BLaER1 treated with 17β-estradiol and CSF1 and Interleukin-3, amounts not matched to agents 10 nM and 100 nM (cell line): ENCODE results near the gene ATXN7L1.

Experiments
- H3K27ac ChIP-seq, 11 experiments: shearing (Covaris generic); formaldehyde crosslinking; 2 replicates each; pipeline ENCODE4 v1.8.1; 2022
- H3K27me3 ChIP-seq, 11 experiments: shearing (Covaris generic); formaldehyde crosslinking; 2 replicates each; pipeline ENCODE4 v1.8.1; 2022
- H3K36me3 ChIP-seq, 11 experiments: shearing (Covaris generic); formaldehyde crosslinking; 2 replicates each; pipeline ENCODE4 v1.8.1; 2022
- H3K4me1 ChIP-seq, 10 experiments: shearing (Covaris generic); formaldehyde crosslinking; 2 replicates each; pipeline ENCODE4 v1.8.1; 2022
- H3K4me2 ChIP-seq, 11 experiments: shearing (Covaris generic); formaldehyde crosslinking; 2 replicates each; pipeline ENCODE4 v1.8.1; 2022
- H3K4me3 ChIP-seq, 10 experiments: shearing (Covaris generic); formaldehyde crosslinking; 2 replicates each; pipeline ENCODE4 v1.8.1; 2022
- H3K9ac ChIP-seq, 11 experiments: shearing (Covaris generic); formaldehyde crosslinking; 2 replicates each; pipeline ENCODE4 v1.8.1; 2022
- H3K9me3 ChIP-seq, 11 experiments: shearing (Covaris generic); formaldehyde crosslinking; replicated peaks in 1 of 11; 2 replicates each; pipeline ENCODE4 v1.8.1; 2022
- H4K20me1 ChIP-seq, 11 experiments: shearing (Covaris generic); formaldehyde crosslinking; 2 replicates each; pipeline ENCODE4 v1.8.1; 2022
- Cebpa-rat ChIP-seq, 11 experiments: shearing (Covaris generic); IDR thresholded peaks; 2 replicates each; pipeline ENCODE4 v1.8.1; 2022

The ATXN7L1 gene

DNA sequence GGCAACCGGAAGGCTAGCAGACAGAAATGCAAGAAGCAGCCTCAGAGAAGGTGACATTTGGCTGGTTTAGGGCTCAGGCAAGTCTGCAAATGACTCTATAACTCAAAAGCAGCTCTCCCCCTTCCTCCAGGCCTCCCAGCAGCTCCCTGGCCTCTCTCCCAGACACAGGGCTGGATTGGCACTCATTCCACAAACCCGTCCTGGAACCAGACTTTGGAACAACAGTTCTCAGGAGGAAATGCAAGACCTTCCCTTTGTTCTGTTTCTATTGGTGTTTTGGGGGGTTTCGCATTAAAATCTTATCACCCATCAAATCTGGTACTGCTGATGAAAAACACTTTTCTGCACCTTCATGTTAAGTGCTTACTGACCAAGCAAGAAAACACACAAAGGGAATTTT is 254.8 kb downstream of the ATXN7L1 start:
- Histone ChIP-seq H3K36me3 (peaks cover 29 to 98% (median 67%) of the 10 kb centered on the region in 11 experiments), H3K4me2 (no peak overlapping the region), H3K4me1 (no peaks in the 10 kb centered on the region), H3K27ac (no peak overlapping the region), H3K9me3 (peaks cover 8 to 13% (median 11%) of the 10 kb centered on the region in 11 experiments), H4K20me1 (peaks cover 0 to 6% (median 0%) of the 10 kb centered on the region in 11 experiments; a peak in 3 of 22 replicates), H3K9ac (no peak overlapping the region), H3K27me3 (no peaks in the 10 kb centered on the region), H3K4me3 (no peak overlapping the region)
- TF ChIP-seq Cebpa-rat (IDR thresholded peaks at IDR 0.05), result no peak

- H3K9me3 ChIP-seq, result peaks cover 3 to 8% (median 6%) of the 10 kb centered on the region in 11 experiments; a peak in 20 of 22 replicates
- no peaks in the 10 kb centered on the region for H3K27me3 ChIP-seq
- no peak overlapping the region for H3K27ac ChIP-seq
- peaks cover 0 to 6% (median 0%) of the 10 kb centered on the region in 11 experiments; a peak in 3 of 22 replicates for H4K20me1 ChIP-seq
- H3K4me3 ChIP-seq, result no peak overlapping the region
- peaks cover 26 to 98% (median 67%) of the 10 kb centered on the region in 11 experiments for H3K36me3 ChIP-seq
- H3K4me2 ChIP-seq, result no peak overlapping the region
- no peak overlapping the region for H3K9ac ChIP-seq
- no peak for TF ChIP-seq Cebpa-rat (IDR thresholded peaks at IDR 0.05)
- H3K4me1 ChIP-seq, result no peaks in the 10 kb centered on the region
These were observed 255.2 kb downstream of the ATXN7L1 start for GRCh38 chr7:105621176-105621575.

- H3K27me3 ChIP-seq, result no peaks in the 10 kb centered on the region
- peaks cover 0 to 6% (median 0%) of the 10 kb centered on the region in 11 experiments; a peak in 3 of 22 replicates for H4K20me1 ChIP-seq
- H3K4me2 ChIP-seq, result no peak overlapping the region
- no peak for TF ChIP-seq Cebpa-rat (IDR thresholded peaks at IDR 0.05)
- no peaks in the 10 kb centered on the region for H3K9me3 ChIP-seq
- no peak overlapping the region for H3K27ac ChIP-seq
- H3K9ac ChIP-seq, result no peak overlapping the region
- H3K36me3 ChIP-seq, result peaks cover 22 to 98% (median 76%) of the 10 kb centered on the region in 11 experiments; a peak in 20 of 22 replicates
- no peaks in the 10 kb centered on the region for H3K4me1 ChIP-seq
- H3K4me3 ChIP-seq, result no peak overlapping the region
These were observed 256.8 kb downstream of the ATXN7L1 start for GRCh38 chr7:105619590-105619989.

GRCh38 chr7:105618016-105618296 is 258.4 kb downstream of the ATXN7L1 start:
- H3K27me3 ChIP-seq, result no peaks in the 10 kb centered on the region
- peaks cover 0 to 6% (median 0%) of the 10 kb centered on the region in 11 experiments; a peak in 4 of 22 replicates for H4K20me1 ChIP-seq
- no peak overlapping the region for H3K9ac ChIP-seq
- H3K4me3 ChIP-seq, result no peak overlapping the region
- no peak overlapping the region for H3K27ac ChIP-seq
- H3K4me2 ChIP-seq, result no peak overlapping the region
- no peaks in the 10 kb centered on the region for H3K9me3 ChIP-seq
- no peak for TF ChIP-seq Cebpa-rat (IDR thresholded peaks at IDR 0.05)
- H3K36me3 ChIP-seq, result peaks cover 13 to 98% (median 80%) of the 10 kb centered on the region in 11 experiments; a peak in 20 of 22 replicates
- H3K4me1 ChIP-seq, result no peaks in the 10 kb centered on the region

DNA sequence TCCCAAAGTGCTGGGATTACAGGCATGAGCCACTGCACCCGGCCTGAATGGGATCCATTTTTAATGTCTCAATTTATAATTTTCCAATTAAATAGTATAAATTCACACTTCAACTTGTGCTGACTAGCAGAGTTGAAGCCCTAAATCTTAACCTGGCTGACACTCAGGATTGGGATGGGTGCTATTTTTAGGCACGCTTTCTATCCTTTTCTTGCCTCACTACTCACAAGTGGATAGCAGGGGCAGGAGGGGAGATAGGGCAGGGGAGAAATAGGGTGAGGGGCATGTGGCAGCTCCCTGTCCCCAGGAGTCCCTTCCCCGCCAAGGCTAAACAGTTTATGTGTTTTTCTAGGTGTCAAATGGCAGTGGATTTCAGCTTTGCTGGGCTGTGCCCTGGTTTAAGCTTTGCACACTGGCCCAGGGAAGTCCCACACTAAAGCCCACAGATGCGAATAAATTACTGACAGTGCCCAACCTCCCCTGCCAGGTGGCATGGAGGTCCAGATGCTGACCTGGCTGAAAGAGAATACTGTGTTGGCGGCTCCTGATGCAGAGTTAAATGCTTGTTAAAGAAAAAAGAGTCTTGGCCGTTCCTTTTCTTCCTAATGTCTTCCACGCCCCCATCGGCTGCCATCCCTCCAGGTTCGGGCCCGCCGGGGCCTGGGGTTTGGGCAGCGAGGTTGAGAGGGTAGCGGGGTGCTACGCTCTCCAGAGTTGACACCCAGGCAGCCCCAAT is 259.0 kb downstream of the ATXN7L1 start:
- H3K9me3 ChIP-seq, result no peaks in the 10 kb centered on the region
- H3K27ac ChIP-seq, result no peak overlapping the region
- H3K9ac ChIP-seq, result no peak overlapping the region
- no peaks in the 10 kb centered on the region for H3K4me1 ChIP-seq
- H3K36me3 ChIP-seq, result peaks cover 13 to 98% (median 77%) of the 10 kb centered on the region in 11 experiments; a peak in 19 of 22 replicates
- no peak for TF ChIP-seq Cebpa-rat (IDR thresholded peaks at IDR 0.05)
- peaks cover 0 to 10% (median 0%) of the 10 kb centered on the region in 11 experiments; a peak in 4 of 22 replicates for H4K20me1 ChIP-seq
- H3K4me2 ChIP-seq, result no peak overlapping the region
- no peak overlapping the region for H3K4me3 ChIP-seq
- no peaks in the 10 kb centered on the region for H3K27me3 ChIP-seq

DNA sequence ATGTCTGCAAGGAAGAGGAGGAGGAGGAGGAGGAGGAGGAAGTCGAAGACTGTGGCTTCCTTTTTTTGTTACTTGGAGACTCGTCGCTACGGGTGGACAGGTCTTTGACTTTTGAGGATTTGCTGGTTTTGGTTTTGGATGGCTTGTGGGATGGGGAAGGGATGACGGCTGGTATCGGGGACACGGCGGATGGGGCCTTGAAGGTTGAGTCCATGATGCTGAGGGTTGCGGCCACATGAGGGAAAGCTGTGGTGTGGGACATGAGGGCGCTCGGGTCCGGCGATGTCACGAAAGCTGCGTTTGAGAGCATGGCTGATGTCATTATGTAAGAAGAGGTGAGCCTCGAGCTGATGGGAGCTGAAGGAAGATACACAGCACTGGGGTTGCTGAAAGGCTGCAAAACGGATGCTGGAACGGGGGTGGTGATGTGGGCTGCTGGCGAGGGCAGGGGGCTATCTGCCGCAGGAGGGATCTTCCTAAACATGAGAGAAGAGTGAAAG is 262.0 kb downstream of the ATXN7L1 start:
- Histone ChIP-seq H3K36me3 (peaks cover 5 to 76% (median 50%) of the 10 kb centered on the region in 11 experiments; a peak in 17 of 22 replicates), H4K20me1 (peaks cover 0 to 7% (median 0%) of the 10 kb centered on the region in 11 experiments; a peak in 3 of 22 replicates), H3K4me2 (no peak overlapping the region), H3K9ac (no peak overlapping the region), H3K4me3 (no peak overlapping the region), H3K27me3 (no peaks in the 10 kb centered on the region), H3K9me3 (no peaks in the 10 kb centered on the region), H3K27ac (no peak overlapping the region), H3K4me1 (no peaks in the 10 kb centered on the region)
- no peak for TF ChIP-seq Cebpa-rat (IDR thresholded peaks at IDR 0.05)

- Histone ChIP-seq H3K9me3 (no peaks in the 10 kb centered on the region), H3K4me1 (no peaks in the 10 kb centered on the region), H3K4me2 (no peak overlapping the region), H3K4me3 (no peak overlapping the region), H3K36me3 (peaks cover 5 to 72% (median 50%) of the 10 kb centered on the region in 11 experiments; a peak in 17 of 22 replicates), H3K9ac (no peak overlapping the region), H3K27me3 (no peaks in the 10 kb centered on the region), H4K20me1 (peaks cover 0 to 7% (median 0%) of the 10 kb centered on the region in 11 experiments; a peak in 3 of 22 replicates), H3K27ac (no peak overlapping the region)
- no peak for TF ChIP-seq Cebpa-rat (IDR thresholded peaks at IDR 0.05)
These were observed 262.6 kb downstream of the ATXN7L1 start for GRCh38 chr7:105613611-105614330.

DNA sequence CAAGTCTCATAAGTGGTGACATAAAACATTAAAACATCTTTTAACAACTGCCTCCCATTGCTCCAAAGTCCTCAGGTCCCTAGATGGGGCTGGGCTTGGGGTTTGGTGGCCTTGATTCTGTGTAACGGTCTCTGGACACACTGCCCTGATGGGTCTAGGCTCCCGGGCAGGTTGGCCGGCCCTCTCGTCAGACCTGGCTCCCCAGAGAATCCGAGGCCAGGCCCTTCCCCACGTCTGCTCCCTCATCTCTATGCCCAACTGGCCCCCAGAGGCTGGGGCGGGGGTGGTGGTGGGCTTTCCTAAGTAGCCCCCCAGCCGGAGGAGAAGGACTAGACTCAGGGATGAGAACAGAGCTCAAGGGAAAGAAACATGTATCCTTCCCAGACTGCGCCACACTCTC is 263.6 kb downstream of the ATXN7L1 start:
- H4K20me1 ChIP-seq, result peaks cover 0 to 7% (median 0%) of the 10 kb centered on the region in 11 experiments; a peak in 3 of 22 replicates
- no peak overlapping the region for H3K4me3 ChIP-seq
- H3K9me3 ChIP-seq, result no peaks in the 10 kb centered on the region
- H3K27me3 ChIP-seq, result no peaks in the 10 kb centered on the region
- H3K9ac ChIP-seq, result no peak overlapping the region
- TF ChIP-seq Cebpa-rat (IDR thresholded peaks at IDR 0.05), result no peak
- peaks cover 4 to 62% (median 45%) of the 10 kb centered on the region in 11 experiments; a peak in 17 of 22 replicates for H3K36me3 ChIP-seq
- no peak overlapping the region for H3K4me2 ChIP-seq
- no peak overlapping the region for H3K27ac ChIP-seq
- H3K4me1 ChIP-seq, result no peaks in the 10 kb centered on the region
